Measurements from ENCODE around the gene MAB21L4. TPM values are rescaled to one million over a fixed set of nuclear protein-coding genes. Genes with fewer than 3 reads are reported as not detected.

The MAB21L4 gene
- total and polyA plus RNA-seq, 10 donors = 0.04 to 0.70 (median 0.23) TPM; not detected in 6

DNA sequence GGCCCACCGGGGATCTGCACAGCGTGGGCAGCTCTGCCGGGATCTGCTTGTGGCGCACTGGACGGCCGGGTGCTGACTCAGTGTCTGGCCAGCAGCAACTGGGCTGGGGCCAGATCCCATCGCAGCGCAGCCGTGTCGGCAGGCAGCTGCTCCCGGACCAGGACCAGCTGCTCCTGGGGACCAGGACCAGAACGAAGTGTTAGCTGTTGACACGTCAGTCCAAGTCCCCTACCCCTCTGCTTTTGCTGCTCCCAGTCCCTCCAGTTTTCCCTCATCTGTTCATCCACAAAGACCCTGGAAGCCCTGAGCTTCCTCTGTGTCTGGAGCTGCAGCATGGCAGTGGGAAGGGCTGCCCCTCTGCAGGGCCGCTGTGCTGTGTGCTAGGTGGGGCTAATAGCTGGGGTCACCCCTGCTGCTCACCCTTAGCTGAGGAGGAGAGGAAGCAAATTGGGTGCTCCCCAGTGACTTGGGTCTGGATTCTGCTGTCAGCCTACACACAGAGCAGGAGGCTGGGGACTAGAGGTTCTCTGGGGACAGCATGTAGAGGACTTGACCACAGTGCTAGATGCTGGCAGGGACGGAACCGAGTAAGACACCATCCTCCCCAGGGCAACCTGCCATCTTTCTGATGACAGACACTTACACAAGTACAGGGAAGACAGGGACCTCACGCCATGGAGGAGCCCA is 59.0 kb downstream of the MAB21L4 start:
- intact Hi-C loops (cut with DNase I; ENCODE audit: low total_unique reads) = loop anchor here (10.0 kb wide), 1 partner anchor 322 kb away; no protein-coding TSS in a partner anchor
- WGBS, 5 donors = 75 to 85% (median 77%) methylated on average over 6 to 17 of the region's 17 CpGs
- TF ChIP-seq POLR2AphosphoS5 (IDR thresholded peaks at IDR 0.05) = no peak
- no peaks in the 10 kb centered on the region for H3K9me3 ChIP-seq
- H3K4me1 ChIP-seq = peaks cover under 1 to 9% (median 8%) of the 10 kb centered on the region in 6 donors
- no peak overlapping the region for H3K27ac ChIP-seq
- H3K36me3 ChIP-seq = no peaks in the 10 kb centered on the region
- no peak overlapping the region for H3K4me3 ChIP-seq
- H3K27me3 ChIP-seq (replicated peaks in 1 of 7) = peaks cover 0 to 40% (median 0%) of the 10 kb centered on the region in 7 donors
- DNase-seq = peak; percentile 74

Other genes starting within 250 kb of the MAB21L4 start
- under 1 TPM in 1 of 7 donors, not detected in 6; 0.95 TPM for gene AQP12B, start 213.3 kb downstream of the MAB21L4 start, total RNA-seq
- 1 to 10 TPM in 1 of 3 donors, under 1 TPM in 1, not detected in 1; 0.03 to 1.8 TPM for gene AQP12B, start 213.3 kb downstream of the MAB21L4 start, polyA plus RNA-seq
- gene AQP12A, start 204.3 kb downstream of the MAB21L4 start, total RNA-seq = 1 to 10 TPM in 1 of 7 donors, not detected in 6; 1.6 TPM
- gene AQP12A, start 204.3 kb downstream of the MAB21L4 start, polyA plus RNA-seq = 1 to 10 TPM in 1 of 3 donors, not detected in 2; 1.8 TPM
- 1 to 10 TPM in 2 of 7 donors, under 1 TPM in 4, not detected in 1; 0.17 to 2.0 (median 0.86) TPM for gene KIF1A, start 75.9 kb downstream of the MAB21L4 start, total RNA-seq
- gene KIF1A, start 75.9 kb downstream of the MAB21L4 start, polyA plus RNA-seq = under 1 TPM; 0.02 to 0.11 (median 0.10) TPM
- gene AGXT, start 27.3 kb downstream of the MAB21L4 start, total RNA-seq = 1 to 10 TPM in 5 of 7 donors, under 1 TPM in 1, not detected in 1; 0.70 to 4.5 (median 3.8) TPM
- gene AGXT, start 27.3 kb downstream of the MAB21L4 start, polyA plus RNA-seq = 1 to 10 TPM in 2 of 3 donors, under 1 TPM in 1; 0.61 to 1.5 (median 1.2) TPM
- gene CROCC2, start 10.2 kb upstream of the MAB21L4 start, total RNA-seq = 1 to 10 TPM in 4 of 7 donors, under 1 TPM in 3; 0.29 to 3.6 (median 1.1) TPM
- gene CROCC2, start 10.2 kb upstream of the MAB21L4 start, polyA plus RNA-seq = under 1 TPM; 0.04 to 0.74 (median 0.17) TPM
- 10 to 100 TPM; 41.2 to 85.3 (median 66.2) TPM for gene SNED1, start 102.5 kb upstream of the MAB21L4 start, total RNA-seq
- 1 to 10 TPM; 2.6 to 9.5 (median 4.6) TPM for gene SNED1, start 102.5 kb upstream of the MAB21L4 start, polyA plus RNA-seq
- gene MTERF4, start 206.1 kb upstream of the MAB21L4 start, total RNA-seq = 10 to 100 TPM; 38.4 to 74.0 (median 51.1) TPM
- 10 to 100 TPM; 28.4 to 33.7 (median 30.6) TPM for gene MTERF4, start 206.1 kb upstream of the MAB21L4 start, polyA plus RNA-seq